Neural cell (in vitro differentiated cells): ENCODE measurements around the gene C4orf36. TPM values are rescaled to one million over a fixed set of nuclear protein-coding genes. Genes with fewer than 3 reads are reported as not detected.

Source experiments
- H2AFZ ChIP-seq: fragments of 200-600, 300-800 bp; sonication (generic), shearing (Covaris generic); 2 replicates; pipeline ENCODE4 v1.6.0; 2014; ENCODE audit warnings: low read depth, mild to moderate bottlenecking, antibody characterized with exemption, low read length, moderate library complexity
- H3F3A ChIP-seq: fragments of 200-600 bp; shearing (Covaris generic); 2 replicates; pipeline ENCODE4 v1.6.1; 2016; ENCODE audit warnings: mild to moderate bottlenecking, moderate library complexity, mixed read lengths, antibody characterized with exemption, low read length; ENCODE audit not compliant: insufficient read depth, poor library complexity, severe bottlenecking
- H3K27ac ChIP-seq: fragments of 200-600, 300-800 bp; sonication (generic), shearing (Covaris generic); 2 replicates; pipeline ENCODE4 v1.5.1; 2014; ENCODE audit warnings: mild to moderate bottlenecking, low read length, moderate library complexity
- H3K27me3 ChIP-seq: fragments of 300-800, 200-600 bp; sonication (generic), shearing (Covaris generic); 2 replicates; pipeline ENCODE4 v1.6.0; 2014; ENCODE audit warnings: mild to moderate bottlenecking, low read depth, low read length, moderate library complexity; ENCODE audit not compliant: insufficient read depth
- H3K36me3 ChIP-seq: fragments of 300-800, 200-600 bp; sonication (generic), shearing (Covaris generic); 2 replicates; pipeline ENCODE4 v1.5.1; 2014; ENCODE audit warnings: mild to moderate bottlenecking, antibody characterized with exemption, low read length, moderate library complexity; ENCODE audit not compliant: insufficient read depth
- H3K4me2 ChIP-seq: fragments of 300-800, 200-600 bp; sonication (generic), shearing (Covaris generic); 2 replicates; pipeline ENCODE4 v1.6.0; 2014; ENCODE audit warnings: mild to moderate bottlenecking, low read length
- H3K4me3 ChIP-seq: fragments of 300-800, 200-600 bp; sonication (generic), shearing (Covaris generic); 2 replicates; pipeline ENCODE4 v1.5.1; 2014; ENCODE audit warnings: mild to moderate bottlenecking, low read length, moderate library complexity
- H3K79me2 ChIP-seq: fragments of 200-600 bp; shearing (Covaris generic); replicated peaks from 2 replicates; pipeline ENCODE4 v1.6.0; 2014; ENCODE audit warnings: mild to moderate bottlenecking, low read length, moderate library complexity; ENCODE audit not compliant: insufficient read depth
- H3K9ac ChIP-seq: fragments of 300-800, 200-600 bp; sonication (generic), shearing (Covaris generic); 2 replicates; pipeline ENCODE4 v1.6.1; 2016; ENCODE audit warnings: mild to moderate bottlenecking, low read length, mixed read lengths
- H3K9me2 ChIP-seq: fragments of 200-600 bp; shearing (Covaris generic); 2 replicates; pipeline ENCODE4 v1.6.1; 2016; ENCODE audit warnings: mild to moderate bottlenecking, low read length, mixed read lengths; ENCODE audit not compliant: insufficient read depth
- H3K9me3 ChIP-seq: fragments of 200-600, 300-800 bp; sonication (generic), shearing (Covaris generic); 2 replicates; pipeline ENCODE4 v1.6.1; 2016; ENCODE audit warnings: mild to moderate bottlenecking, mixed run types, low read length, moderate library complexity, mixed read lengths
- H4K20me1 ChIP-seq: fragments of 200-600 bp; shearing (Covaris generic); 2 replicates; pipeline ENCODE4 v1.6.1; 2016; ENCODE audit warnings: mild to moderate bottlenecking, mixed run types; ENCODE audit not compliant: insufficient read depth
- CTCF ChIP-seq: fragments of 450-650 bp; IDR thresholded peaks from 2 replicates; pipeline ENCODE4 v1.5.1; 2014; ENCODE audit warnings: antibody characterized with exemption, mild to moderate bottlenecking, moderate library complexity; ENCODE audit not compliant: poor library complexity, severe bottlenecking
- EP300 ChIP-seq: fragments of 450-650 bp; conservative IDR thresholded peaks from 2 replicates; pipeline ENCODE4 v1.6.1; 2014; ENCODE audit warnings: antibody characterized with exemption, mild to moderate bottlenecking, moderate library complexity; ENCODE audit not compliant: poor library complexity, severe bottlenecking
- EZH2 ChIP-seq: fragments of 200-600, 300-800 bp; shearing (Covaris generic), sonication (generic); IDR thresholded peaks from 2 replicates; pipeline ENCODE4 v1.6.1; 2014; ENCODE audit warnings: antibody characterized with exemption, low read length, borderline replicate concordance, mild to moderate bottlenecking; ENCODE audit not compliant: insufficient read depth, poor library complexity, severe bottlenecking
- MXI1 ChIP-seq: fragments of 450-650 bp; conservative IDR thresholded peaks from 2 replicates; pipeline ENCODE4 v1.6.1; 2014; ENCODE audit warnings: antibody characterized with exemption, mild to moderate bottlenecking; ENCODE audit not compliant: poor library complexity, severe bottlenecking
- POLR2AphosphoS5 ChIP-seq: IDR thresholded peaks from 2 replicates; pipeline ENCODE4 v1.6.1; 2012
- RAD21 ChIP-seq: fragments of 450-650 bp; conservative IDR thresholded peaks from 2 replicates; pipeline ENCODE4 v1.6.1; 2014; ENCODE audit warnings: antibody characterized with exemption, mild to moderate bottlenecking, moderate library complexity
- REST ChIP-seq: IDR thresholded peaks from 2 replicates; pipeline ENCODE4 v1.6.1; 2012; ENCODE audit warnings: borderline replicate concordance
- SMC3 ChIP-seq: fragments of 450-650 bp; conservative IDR thresholded peaks from 2 replicates; pipeline ENCODE4 v1.6.1; 2014; ENCODE audit warnings: antibody characterized with exemption, mild to moderate bottlenecking, moderate library complexity; ENCODE audit not compliant: poor library complexity
- TAF1 ChIP-seq: IDR thresholded peaks from 2 replicates; pipeline ENCODE4 v1.6.1; 2012; ENCODE audit warnings: low read depth
- polyA plus RNA-seq: library from polyadenylated mRNA; depleted of rRNA; stranded (reverse); fragments of >200 nt; gene quantifications from 2 replicates; pipeline ENCODE4 v1.2.3, GENCODE V29; 2014

The C4orf36 gene
- polyA plus RNA-seq, 1 donor from 2014 or later = 1.5 TPM

GRCh38 chr4:86857341-86858052 is 34.7 kb downstream of the C4orf36 start:
- no peaks in the 10 kb centered on the region for H3K79me2 ChIP-seq
- no peak overlapping the region for H3K4me3 ChIP-seq
- H2AFZ ChIP-seq = no peak overlapping the region
- TF ChIP-seq TAF1 = no peak
- no peak for TF ChIP-seq EP300
- TF ChIP-seq REST = no peak
- no peak for TF ChIP-seq SMC3
- TF ChIP-seq RAD21 = no peak
- no peak for TF ChIP-seq POLR2AphosphoS5
- TF ChIP-seq MXI1 = no peak
- TF ChIP-seq CTCF = no peak
- no peak for TF ChIP-seq EZH2
- H3K27ac ChIP-seq = no peak overlapping the region
- no peaks in the 10 kb centered on the region for H3K36me3 ChIP-seq
- no peaks in the 10 kb centered on the region for H4K20me1 ChIP-seq
- no peak overlapping the region for H3K9ac ChIP-seq
- H3F3A ChIP-seq = no peaks in the 10 kb centered on the region
- H3K4me2 ChIP-seq = no peak overlapping the region
- H3K9me3 ChIP-seq = no peaks in the 10 kb centered on the region
- H3K27me3 ChIP-seq = no peaks in the 10 kb centered on the region
- no peaks in the 10 kb centered on the region for H3K9me2 ChIP-seq

- H3K27ac ChIP-seq = no peak overlapping the region
- no peaks in the 10 kb centered on the region for H3K9me3 ChIP-seq
- no peaks in the 10 kb centered on the region for H3F3A ChIP-seq
- H3K79me2 ChIP-seq = no peaks in the 10 kb centered on the region
- H2AFZ ChIP-seq = no peak overlapping the region
- H4K20me1 ChIP-seq = no peaks in the 10 kb centered on the region
- H3K9me2 ChIP-seq = no peaks in the 10 kb centered on the region
- TF ChIP-seq EP300 (no peak), EZH2 (no peak), POLR2AphosphoS5 (no peak), REST (no peak), TAF1 (no peak), SMC3 (no peak), RAD21 (no peak), MXI1 (no peak), CTCF (no peak)
- no peak overlapping the region for H3K9ac ChIP-seq
- no peaks in the 10 kb centered on the region for H3K36me3 ChIP-seq
- H3K4me3 ChIP-seq = no peak overlapping the region
- no peak overlapping the region for H3K4me2 ChIP-seq
- no peaks in the 10 kb centered on the region for H3K27me3 ChIP-seq
Measured at GRCh38 chr4:86856896-86857295, 35.3 kb downstream of the C4orf36 start.
